A673 (cell line): ENCODE results near the gene PRUNE2.

Experiments
- EZH2 ChIP-seq: fragments of 200-600 bp; sonication (generic); IDR thresholded peaks from 2 replicates; pipeline ENCODE4 v1.6.1; 2017; ENCODE audit warnings: borderline replicate concordance, low read depth, mild to moderate bottlenecking, mixed read lengths, antibody characterized with exemption, low read length; ENCODE audit not compliant: poor library complexity, severe bottlenecking
- TF ChIP-seq, protein P1 (sequence below): fragments of 300-800, 200-600 bp; sonication (generic); conservative IDR thresholded peaks from 2 replicates; pipeline ENCODE4 v1.5.1; 2017; ENCODE audit warnings: low read depth, mild to moderate bottlenecking, antibody characterized with exemption, low read length, moderate library complexity, mixed read lengths

DNA sequence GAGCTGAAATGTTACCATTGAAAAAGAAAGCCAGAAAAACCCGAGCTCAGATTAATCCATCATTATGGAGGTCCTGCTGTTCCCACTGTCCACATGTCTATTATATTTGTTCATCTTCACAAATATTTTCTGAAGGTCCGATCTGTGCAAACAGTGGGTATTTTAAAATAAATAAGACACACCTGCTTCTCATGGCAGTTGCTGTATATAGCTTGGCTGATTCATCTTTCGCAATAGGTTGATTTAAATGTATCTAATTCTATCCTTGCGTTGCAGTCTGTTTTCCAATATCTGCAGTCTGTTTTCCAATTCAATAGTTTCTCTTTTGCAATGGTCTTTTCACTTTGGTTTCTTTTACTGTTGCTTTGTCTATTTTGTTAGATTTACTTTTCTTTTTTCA lies 229.1 kb downstream of the PRUNE2 start:
- TF ChIP-seq, protein P1, sequence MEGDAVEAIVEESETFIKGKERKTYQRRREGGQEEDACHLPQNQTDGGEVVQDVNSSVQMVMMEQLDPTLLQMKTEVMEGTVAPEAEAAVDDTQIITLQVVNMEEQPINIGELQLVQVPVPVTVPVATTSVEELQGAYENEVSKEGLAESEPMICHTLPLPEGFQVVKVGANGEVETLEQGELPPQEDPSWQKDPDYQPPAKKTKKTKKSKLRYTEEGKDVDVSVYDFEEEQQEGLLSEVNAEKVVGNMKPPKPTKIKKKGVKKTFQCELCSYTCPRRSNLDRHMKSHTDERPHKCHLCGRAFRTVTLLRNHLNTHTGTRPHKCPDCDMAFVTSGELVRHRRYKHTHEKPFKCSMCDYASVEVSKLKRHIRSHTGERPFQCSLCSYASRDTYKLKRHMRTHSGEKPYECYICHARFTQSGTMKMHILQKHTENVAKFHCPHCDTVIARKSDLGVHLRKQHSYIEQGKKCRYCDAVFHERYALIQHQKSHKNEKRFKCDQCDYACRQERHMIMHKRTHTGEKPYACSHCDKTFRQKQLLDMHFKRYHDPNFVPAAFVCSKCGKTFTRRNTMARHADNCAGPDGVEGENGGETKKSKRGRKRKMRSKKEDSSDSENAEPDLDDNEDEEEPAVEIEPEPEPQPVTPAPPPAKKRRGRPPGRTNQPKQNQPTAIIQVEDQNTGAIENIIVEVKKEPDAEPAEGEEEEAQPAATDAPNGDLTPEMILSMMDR, result no peak
- no peak for TF ChIP-seq EZH2
